Adrenal gland (tissue), 5 donors: Measurements from ENCODE around the gene PODNL1.

Source experiments
- POLR2A ChIP-seq, 2 donors: fragments of 450-650 bp; IDR thresholded peaks; one replicate each; pipeline ENCODE4 v1.6.1; 2017; ENCODE audit warnings: antibody characterized with exemption in 2 of 2, mild to moderate bottlenecking in 2 of 2, moderate library complexity in 1 of 2
- TF ChIP-seq, protein P1 (sequence below), 6 experiments: fragments of 450-650 bp in 4 of 6; fragments of 200-600 bp in 2 of 6; sonication (generic) in 1 of 6; IDR thresholded peaks; 1 replicate in 5 of 6; 2 replicates in 1 of 6; pipeline versions ENCODE4 v1.5.1 to v1.8.0; 2016 to 2021; ENCODE audit warnings: antibody characterized with exemption in 6 of 6, mild to moderate bottlenecking in 2 of 6, moderate library complexity in 1 of 6
- donor health status: DM: no; HTN: no; CAD: no.

GRCh38 chr19:13934785-13935109, 3.5 kb downstream of the PODNL1 start:
- TF ChIP-seq, protein P1, sequence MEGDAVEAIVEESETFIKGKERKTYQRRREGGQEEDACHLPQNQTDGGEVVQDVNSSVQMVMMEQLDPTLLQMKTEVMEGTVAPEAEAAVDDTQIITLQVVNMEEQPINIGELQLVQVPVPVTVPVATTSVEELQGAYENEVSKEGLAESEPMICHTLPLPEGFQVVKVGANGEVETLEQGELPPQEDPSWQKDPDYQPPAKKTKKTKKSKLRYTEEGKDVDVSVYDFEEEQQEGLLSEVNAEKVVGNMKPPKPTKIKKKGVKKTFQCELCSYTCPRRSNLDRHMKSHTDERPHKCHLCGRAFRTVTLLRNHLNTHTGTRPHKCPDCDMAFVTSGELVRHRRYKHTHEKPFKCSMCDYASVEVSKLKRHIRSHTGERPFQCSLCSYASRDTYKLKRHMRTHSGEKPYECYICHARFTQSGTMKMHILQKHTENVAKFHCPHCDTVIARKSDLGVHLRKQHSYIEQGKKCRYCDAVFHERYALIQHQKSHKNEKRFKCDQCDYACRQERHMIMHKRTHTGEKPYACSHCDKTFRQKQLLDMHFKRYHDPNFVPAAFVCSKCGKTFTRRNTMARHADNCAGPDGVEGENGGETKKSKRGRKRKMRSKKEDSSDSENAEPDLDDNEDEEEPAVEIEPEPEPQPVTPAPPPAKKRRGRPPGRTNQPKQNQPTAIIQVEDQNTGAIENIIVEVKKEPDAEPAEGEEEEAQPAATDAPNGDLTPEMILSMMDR (IDR thresholded peaks at IDR 0.05): no peak
- no peak for TF ChIP-seq POLR2A (IDR thresholded peaks at IDR 0.05)
